ENCODE measurements around the gene HAGH. TPM values are rescaled to one million over a fixed set of nuclear protein-coding genes. Genes with fewer than 3 reads are reported as not detected.

Gene HAGH
- polyA plus RNA-seq, 2 of the 4 experiments (the other 2 are of a cell fraction): 34.9 to 66.4 TPM

- TF ChIP-seq RFX5 (IDR thresholded peaks at IDR 0.05): no peak
- peak; percentile 49 for TF ChIP-seq SMC3 (IDR thresholded peaks at IDR 0.05)
- TF ChIP-seq MAX (IDR thresholded peaks at IDR 0.05): 0 out of 2 replicates have a peak, but pooled peaks have one; percentile 33
- TF ChIP-seq, protein P1, sequence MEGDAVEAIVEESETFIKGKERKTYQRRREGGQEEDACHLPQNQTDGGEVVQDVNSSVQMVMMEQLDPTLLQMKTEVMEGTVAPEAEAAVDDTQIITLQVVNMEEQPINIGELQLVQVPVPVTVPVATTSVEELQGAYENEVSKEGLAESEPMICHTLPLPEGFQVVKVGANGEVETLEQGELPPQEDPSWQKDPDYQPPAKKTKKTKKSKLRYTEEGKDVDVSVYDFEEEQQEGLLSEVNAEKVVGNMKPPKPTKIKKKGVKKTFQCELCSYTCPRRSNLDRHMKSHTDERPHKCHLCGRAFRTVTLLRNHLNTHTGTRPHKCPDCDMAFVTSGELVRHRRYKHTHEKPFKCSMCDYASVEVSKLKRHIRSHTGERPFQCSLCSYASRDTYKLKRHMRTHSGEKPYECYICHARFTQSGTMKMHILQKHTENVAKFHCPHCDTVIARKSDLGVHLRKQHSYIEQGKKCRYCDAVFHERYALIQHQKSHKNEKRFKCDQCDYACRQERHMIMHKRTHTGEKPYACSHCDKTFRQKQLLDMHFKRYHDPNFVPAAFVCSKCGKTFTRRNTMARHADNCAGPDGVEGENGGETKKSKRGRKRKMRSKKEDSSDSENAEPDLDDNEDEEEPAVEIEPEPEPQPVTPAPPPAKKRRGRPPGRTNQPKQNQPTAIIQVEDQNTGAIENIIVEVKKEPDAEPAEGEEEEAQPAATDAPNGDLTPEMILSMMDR (IDR thresholded peaks at IDR 0.05): peak; percentile 46
- TF ChIP-seq TFCP2L1 (CRISPR knock-in tag; IDR thresholded peaks at IDR 0.05): no peak
- TF ChIP-seq TP53 (CRISPR knock-in tag; IDR thresholded peaks at IDR 0.05): no peak
- TF ChIP-seq ZC3H11A (IDR thresholded peaks at IDR 0.05): no peak
- TF ChIP-seq RAD21 (conservative IDR thresholded peaks at IDR 0.05 in 1 of 2, IDR thresholded peaks at IDR 0.05 in 1 of 2): peak; percentile 58 to 68; a peak in 4 of 5 replicates
- no peak for TF ChIP-seq RNF2 (IDR thresholded peaks at IDR 0.05; ENCODE audit: borderline replicate concordance, low read depth)
- TF ChIP-seq RARB (CRISPR knock-in tag; IDR thresholded peaks at IDR 0.05): no peak
- Histone ChIP-seq H3K4me1 (no peaks in the 10 kb centered on the region), H3K4me3 (no peak overlapping the region), H3K27ac (no peak overlapping the region), H3K4me2 (no peak overlapping the region), H3K9me3 (no peaks in the 10 kb centered on the region)
- no peak for FAIRE-seq
- peak in 1 of 2 experiments; percentile 56 for DNase-seq (ENCODE audit: low read depth in 1 of 2, low spot score in 1 of 2)
- ChIA-PET POLR2A (interaction anchor here (1.1 to 1.9 kb wide), 2 partner anchors 58 to 72 kb away, joined by 3 to 6 read pairs; partner anchors contain the start of gene MAPK8IP3), CTCF (interaction anchor here (0.7 to 8.5 kb wide), 28 partner anchors 9 to 426 kb away, joined by 3 to 56 read pairs (median 4); partner anchors contain the start of genes EME2, IFT140, IGFALS and MAPK8IP3)
- ATAC-seq: peak; percentile 10 to 65; a peak in 3 of 6 replicates
- WGBS (ENCODE audit: missing lambda C conversion rate): 85% methylated on average over 41 of the region's 81 CpGs
Measured at GRCh38 chr16:1763521-1764511, 62.8 kb downstream of the HAGH start.

DNA sequence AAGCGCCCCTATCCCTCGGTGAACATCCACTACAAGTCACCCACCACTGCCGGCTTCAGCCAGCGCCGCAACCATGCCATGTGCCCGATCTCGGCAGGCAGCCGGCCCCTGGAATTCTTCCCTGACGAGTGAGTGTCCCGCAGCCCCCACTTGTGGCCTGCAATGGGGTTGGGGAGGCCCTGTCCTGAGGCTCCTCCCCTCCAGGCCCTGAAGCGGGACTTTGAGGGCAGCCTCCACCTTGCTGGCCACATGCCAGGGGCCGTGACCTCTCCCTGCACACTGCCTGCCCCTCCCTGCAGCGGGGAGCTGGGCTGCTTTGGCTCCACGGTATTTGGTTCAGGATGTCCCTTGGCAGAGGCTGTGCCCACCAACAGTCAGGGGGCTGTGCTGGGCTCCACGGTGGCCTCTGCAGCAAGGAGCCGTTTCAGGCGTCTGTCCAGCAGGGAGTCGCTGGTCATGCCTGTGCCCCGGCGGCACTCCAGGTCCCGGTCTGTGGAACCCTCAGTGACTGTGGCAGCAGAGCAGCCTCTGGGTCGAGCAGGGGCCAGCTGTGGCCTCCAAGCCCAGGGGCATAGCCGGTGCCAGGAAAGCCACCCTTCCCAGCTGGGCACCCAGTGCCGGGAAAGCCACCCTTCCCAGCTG is 63.6 kb downstream of the HAGH start:
- H3K4me3 ChIP-seq: no peak overlapping the region
- no peak overlapping the region for H3K27ac ChIP-seq
- CTCF ChIA-PET: interaction anchor here (1.0 to 8.5 kb wide), 13 partner anchors 9 to 330 kb away, joined by 3 to 56 read pairs (median 5); partner anchors contain the start of genes EME2, IGFALS, MAPK8IP3 and MRPS34
- no peaks in the 10 kb centered on the region for H3K4me1 ChIP-seq
- ATAC-seq: no peak
- POLR2A ChIA-PET: interaction anchor here (1.1 to 1.9 kb wide), 2 partner anchors 57 to 71 kb away, joined by 3 to 6 read pairs; partner anchors contain the start of gene MAPK8IP3
- WGBS (ENCODE audit: missing lambda C conversion rate): 90% methylated on average over 8 of the region's 24 CpGs
- no peak for DNase-seq (ENCODE audit: low read depth in 1 of 2, low spot score in 1 of 2)
- H3K4me2 ChIP-seq: no peak overlapping the region
- no peak for FAIRE-seq
- H3K9me3 ChIP-seq: no peaks in the 10 kb centered on the region
- TF ChIP-seq CBX8 (IDR thresholded peaks at IDR 0.05) (no peak), HOXB5 (CRISPR knock-in tag; IDR thresholded peaks at IDR 0.05) (no peak), EP300 (IDR thresholded peaks at IDR 0.05) (no peak)

GRCh38 chr16:1762196-1762878 is 64.3 kb downstream of the HAGH start:
- no peak for ATAC-seq
- H3K9me3 ChIP-seq: no peaks in the 10 kb centered on the region
- 93% methylated on average over 30 of the region's 30 CpGs for WGBS (ENCODE audit: missing lambda C conversion rate)
- FAIRE-seq: no peak
- no peak overlapping the region for H3K27ac ChIP-seq
- DNase-seq (ENCODE audit: low read depth in 1 of 2, low spot score in 1 of 2): no peak
- H3K4me3 ChIP-seq: no peak overlapping the region
- H3K4me2 ChIP-seq: no peak overlapping the region
- ChIA-PET CTCF (interaction anchor here (1.3 to 8.5 kb wide), 3 partner anchors 12 to 55 kb away, joined by 3 to 56 read pairs (median 15); partner anchors contain the start of gene MAPK8IP3), POLR2A (no interaction called here)
- H3K4me1 ChIP-seq: no peaks in the 10 kb centered on the region
- TF ChIP-seq EHF (CRISPR knock-in tag; IDR thresholded peaks at IDR 0.05) (no peak), MAFK (IDR thresholded peaks at IDR 0.05; ENCODE audit: partially characterized antibody) (no peak), KDM1A (IDR thresholded peaks at IDR 0.05; ENCODE audit: low read depth) (no peak), FOXS1 (CRISPR knock-in tag; IDR thresholded peaks at IDR 0.05) (no peak), ZSCAN20 (CRISPR knock-in tag; IDR thresholded peaks at IDR 0.05) (no peak), ATOH8 (CRISPR knock-in tag; IDR thresholded peaks at IDR 0.05; ENCODE audit: low read depth) (no peak), ZC3H11A (IDR thresholded peaks at IDR 0.05) (no peak), NR3C1 (IDR thresholded peaks at IDR 0.05) (no peak), TP53 (CRISPR knock-in tag; IDR thresholded peaks at IDR 0.05) (no peak), RNF2 (IDR thresholded peaks at IDR 0.05; ENCODE audit: borderline replicate concordance, low read depth) (no peak), CEBPB (IDR thresholded peaks at IDR 0.05) (no peak), HOXB13 (CRISPR knock-in tag; IDR thresholded peaks at IDR 0.05; ENCODE audit: low read depth) (no peak), RCOR1 (IDR thresholded peaks at IDR 0.05; ENCODE audit: low read depth, low read length) (no peak), NFE2L2 (conservative IDR thresholded peaks at IDR 0.05; ENCODE audit: low read length) (no peak), JUN (IDR thresholded peaks at IDR 0.05) (no peak), RARB (CRISPR knock-in tag; IDR thresholded peaks at IDR 0.05) (no peak), RAD21 (conservative IDR thresholded peaks at IDR 0.05 in 1 of 2, IDR thresholded peaks at IDR 0.05 in 1 of 2) (no peak)
- TF ChIP-seq, protein P1 (IDR thresholded peaks at IDR 0.05): no peak
